Ishikawa (cell line): Measurements from ENCODE around the gene TBXAS1.

Source experiments
- CEBPB ChIP-seq: IDR thresholded peaks from 2 replicates; pipeline ENCODE4 v1.6.1; 2012
- CREB1 ChIP-seq: IDR thresholded peaks from 2 replicates; pipeline ENCODE4 v1.6.1; 2012; ENCODE audit warnings: low read depth
- EGR1 ChIP-seq: IDR thresholded peaks from 2 replicates; pipeline ENCODE4 v1.6.1; 2012
- EP300 ChIP-seq: IDR thresholded peaks from 2 replicates; pipeline ENCODE4 v1.6.1; 2012; ENCODE audit warnings: borderline replicate concordance
- FOXM1 ChIP-seq: IDR thresholded peaks from 2 replicates; pipeline ENCODE4 v1.6.1; 2012; ENCODE audit warnings: low read depth, borderline replicate concordance
- NFIC ChIP-seq: IDR thresholded peaks from 2 replicates; pipeline ENCODE4 v1.6.1; 2012
- RAD21 ChIP-seq: IDR thresholded peaks from 2 replicates; pipeline ENCODE4 v1.6.1; 2012; ENCODE audit warnings: low read depth
- TAF1 ChIP-seq: IDR thresholded peaks from 2 replicates; pipeline ENCODE4 v1.6.1; 2012; ENCODE audit warnings: low read depth, mild to moderate bottlenecking
- TCF12 ChIP-seq: IDR thresholded peaks from 2 replicates; pipeline ENCODE4 v1.6.1; 2012; ENCODE audit warnings: low read depth
- TEAD4 ChIP-seq: IDR thresholded peaks from 2 replicates; pipeline ENCODE4 v1.6.1; 2012
- YY1 ChIP-seq: IDR thresholded peaks from 2 replicates; pipeline ENCODE4 v1.6.1; 2012; ENCODE audit warnings: low read depth
- ZBTB7A ChIP-seq: IDR thresholded peaks from 2 replicates; pipeline ENCODE4 v1.6.1; 2012; ENCODE audit warnings: low read depth
- TF ChIP-seq, protein P1 (sequence below): IDR thresholded peaks from 2 replicates; pipeline ENCODE4 v1.6.1; 2012
- TF ChIP-seq, protein P2 (sequence below): IDR thresholded peaks from 2 replicates; pipeline ENCODE4 v1.6.1; 2012
- TF ChIP-seq, protein P3 (sequence below): IDR thresholded peaks from 2 replicates; pipeline ENCODE4 v1.6.1; 2012; ENCODE audit warnings: low read depth, mild to moderate bottlenecking

Gene TBXAS1

DNA sequence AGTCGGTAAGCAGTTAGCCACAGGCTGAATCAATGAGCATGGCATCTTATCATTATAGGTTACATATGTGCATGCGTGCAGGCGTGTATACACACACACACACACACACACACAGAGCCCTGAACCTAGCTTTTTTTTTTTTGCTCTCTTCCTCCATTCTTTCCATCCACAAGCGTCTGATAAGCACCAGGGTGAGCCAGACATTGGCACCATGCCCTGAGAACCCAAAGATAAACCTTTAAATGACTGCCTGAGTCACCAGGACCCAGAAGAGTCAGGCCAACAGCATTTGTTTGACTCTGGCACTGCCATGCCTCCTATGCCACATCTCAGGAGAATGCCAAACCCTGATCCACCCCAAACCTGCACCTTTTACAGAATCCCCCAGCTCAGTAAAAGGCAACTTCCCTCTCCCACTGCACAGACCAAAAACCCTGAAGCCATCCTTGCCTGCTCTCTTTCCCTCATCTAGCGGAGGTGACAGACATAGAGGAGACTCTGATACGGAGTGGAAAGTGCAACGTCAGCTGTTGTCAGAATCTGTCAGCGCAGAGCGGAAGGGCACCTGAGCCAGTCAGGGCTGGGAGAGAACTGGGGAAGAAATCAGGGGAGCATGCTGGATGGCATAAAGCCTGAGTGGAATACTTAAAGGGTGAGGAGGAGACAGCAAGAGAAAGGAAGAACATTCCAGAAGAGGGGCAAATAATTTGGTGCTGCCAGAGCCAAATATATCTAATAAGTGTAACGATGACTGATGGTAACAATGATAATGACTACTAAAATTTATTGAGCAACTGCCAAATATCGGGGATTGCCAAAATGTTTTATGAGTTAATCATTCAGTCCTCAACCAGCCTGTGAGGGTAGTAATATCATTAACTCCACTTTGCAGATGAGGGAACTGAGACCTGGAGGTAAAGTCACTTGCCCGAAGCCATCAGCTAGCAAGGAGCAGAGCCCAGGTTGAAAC, 230.5 kb downstream of the TBXAS1 start:
- no peak for TF ChIP-seq EP300
- no peak for TF ChIP-seq TCF12
- TF ChIP-seq EGR1 = no peak

DNA sequence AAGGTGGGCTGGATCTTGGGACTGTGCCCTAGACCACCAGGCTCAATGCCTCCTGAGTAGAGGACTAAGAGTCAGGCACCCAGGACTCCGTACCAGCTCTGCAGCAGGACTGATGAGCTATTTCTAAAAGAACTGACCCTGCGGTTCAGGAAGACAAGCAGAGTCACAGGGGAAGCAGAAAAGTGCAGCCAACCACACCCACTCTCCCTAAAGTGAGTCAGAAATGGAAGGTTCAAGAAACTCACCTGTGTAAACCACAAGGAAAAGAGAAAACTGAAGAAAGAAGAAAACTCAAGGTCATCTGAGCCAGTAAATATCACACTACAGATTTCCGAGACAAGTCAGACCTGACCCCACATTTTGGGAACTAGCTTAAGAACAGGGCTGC, 231.2 kb downstream of the TBXAS1 start:
- TF ChIP-seq, protein P1, sequence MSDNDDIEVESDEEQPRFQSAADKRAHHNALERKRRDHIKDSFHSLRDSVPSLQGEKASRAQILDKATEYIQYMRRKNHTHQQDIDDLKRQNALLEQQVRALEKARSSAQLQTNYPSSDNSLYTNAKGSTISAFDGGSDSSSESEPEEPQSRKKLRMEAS = no peak
- no peak for TF ChIP-seq EP300
- no peak for TF ChIP-seq TCF12
- no peak for TF ChIP-seq YY1
- TF ChIP-seq TAF1 = no peak
- no peak for TF ChIP-seq EGR1
- TF ChIP-seq, protein P2, sequence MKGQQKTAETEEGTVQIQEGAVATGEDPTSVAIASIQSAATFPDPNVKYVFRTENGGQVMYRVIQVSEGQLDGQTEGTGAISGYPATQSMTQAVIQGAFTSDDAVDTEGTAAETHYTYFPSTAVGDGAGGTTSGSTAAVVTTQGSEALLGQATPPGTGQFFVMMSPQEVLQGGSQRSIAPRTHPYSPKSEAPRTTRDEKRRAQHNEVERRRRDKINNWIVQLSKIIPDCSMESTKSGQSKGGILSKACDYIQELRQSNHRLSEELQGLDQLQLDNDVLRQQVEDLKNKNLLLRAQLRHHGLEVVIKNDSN = no peak
- TF ChIP-seq ZBTB7A = no peak
- no peak for TF ChIP-seq CEBPB

DNA sequence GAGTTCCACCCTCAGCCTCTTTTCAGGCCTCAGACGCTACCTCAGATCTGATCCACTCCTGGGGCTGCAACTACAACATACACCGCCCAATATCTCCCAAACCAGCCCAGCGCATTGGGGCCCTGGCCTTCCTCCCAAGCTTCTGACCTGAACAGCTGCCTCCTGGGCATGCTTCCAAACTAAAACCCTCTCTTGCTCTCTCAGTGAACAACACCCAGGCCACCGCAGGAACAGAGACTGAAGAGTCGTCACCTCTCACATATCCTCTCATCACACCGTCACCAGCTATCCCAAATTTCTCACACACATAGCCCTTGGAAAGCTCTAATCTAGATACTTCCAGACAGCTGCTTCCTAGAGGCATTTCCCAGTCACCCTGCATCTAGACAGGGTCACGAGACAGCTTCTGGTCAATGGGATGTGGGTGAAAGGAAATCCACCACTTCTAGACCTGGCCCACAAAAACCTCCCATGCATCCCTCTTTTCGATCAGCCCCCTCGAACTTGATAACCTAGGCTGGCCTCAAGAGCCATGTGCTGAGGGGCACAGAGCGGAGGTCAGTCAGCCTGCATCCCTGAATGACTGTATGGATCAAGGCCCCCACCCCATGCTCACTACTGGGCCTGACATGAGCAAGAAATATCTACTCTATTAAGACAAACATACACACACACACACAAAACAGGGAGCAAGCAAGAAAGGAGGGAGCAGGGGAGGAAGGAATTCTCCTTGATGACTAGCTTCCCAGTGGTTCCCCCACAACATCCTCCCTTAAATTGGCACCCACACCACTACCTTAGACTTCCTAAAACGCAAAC, 231.9 kb downstream of the TBXAS1 start:
- TF ChIP-seq EGR1 (no peak), FOXM1 (no peak), NFIC (no peak), RAD21 (no peak), TAF1 (no peak), YY1 (no peak), TEAD4 (no peak), CEBPB (no peak)
- TF ChIP-seq, protein P1 = no peak
- TF ChIP-seq, protein P2 = no peak
- TF ChIP-seq, protein P3, sequence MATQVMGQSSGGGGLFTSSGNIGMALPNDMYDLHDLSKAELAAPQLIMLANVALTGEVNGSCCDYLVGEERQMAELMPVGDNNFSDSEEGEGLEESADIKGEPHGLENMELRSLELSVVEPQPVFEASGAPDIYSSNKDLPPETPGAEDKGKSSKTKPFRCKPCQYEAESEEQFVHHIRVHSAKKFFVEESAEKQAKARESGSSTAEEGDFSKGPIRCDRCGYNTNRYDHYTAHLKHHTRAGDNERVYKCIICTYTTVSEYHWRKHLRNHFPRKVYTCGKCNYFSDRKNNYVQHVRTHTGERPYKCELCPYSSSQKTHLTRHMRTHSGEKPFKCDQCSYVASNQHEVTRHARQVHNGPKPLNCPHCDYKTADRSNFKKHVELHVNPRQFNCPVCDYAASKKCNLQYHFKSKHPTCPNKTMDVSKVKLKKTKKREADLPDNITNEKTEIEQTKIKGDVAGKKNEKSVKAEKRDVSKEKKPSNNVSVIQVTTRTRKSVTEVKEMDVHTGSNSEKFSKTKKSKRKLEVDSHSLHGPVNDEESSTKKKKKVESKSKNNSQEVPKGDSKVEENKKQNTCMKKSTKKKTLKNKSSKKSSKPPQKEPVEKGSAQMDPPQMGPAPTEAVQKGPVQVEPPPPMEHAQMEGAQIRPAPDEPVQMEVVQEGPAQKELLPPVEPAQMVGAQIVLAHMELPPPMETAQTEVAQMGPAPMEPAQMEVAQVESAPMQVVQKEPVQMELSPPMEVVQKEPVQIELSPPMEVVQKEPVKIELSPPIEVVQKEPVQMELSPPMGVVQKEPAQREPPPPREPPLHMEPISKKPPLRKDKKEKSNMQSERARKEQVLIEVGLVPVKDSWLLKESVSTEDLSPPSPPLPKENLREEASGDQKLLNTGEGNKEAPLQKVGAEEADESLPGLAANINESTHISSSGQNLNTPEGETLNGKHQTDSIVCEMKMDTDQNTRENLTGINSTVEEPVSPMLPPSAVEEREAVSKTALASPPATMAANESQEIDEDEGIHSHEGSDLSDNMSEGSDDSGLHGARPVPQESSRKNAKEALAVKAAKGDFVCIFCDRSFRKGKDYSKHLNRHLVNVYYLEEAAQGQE = no peak

DNA sequence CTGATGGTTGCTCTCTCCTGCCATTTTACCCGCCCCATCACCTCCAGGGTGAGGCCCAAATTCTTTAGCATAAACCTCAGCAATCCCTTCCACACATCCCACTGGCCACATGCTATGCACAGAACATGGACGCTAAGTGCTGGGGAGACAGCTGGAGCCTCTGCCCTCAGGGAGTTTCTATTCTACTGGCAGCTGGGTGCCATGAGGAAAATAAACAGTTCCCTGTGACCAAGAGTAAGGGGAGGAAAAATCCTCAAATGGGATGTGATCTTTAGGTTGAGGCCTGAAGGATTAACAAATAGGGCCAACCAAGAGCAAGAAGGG, 232.5 kb downstream of the TBXAS1 start:
- TF ChIP-seq CREB1 (no peak), EP300 (no peak), TCF12 (no peak), RAD21 (no peak), ZBTB7A (no peak), FOXM1 (no peak), TEAD4 (no peak), CEBPB (no peak), EGR1 (no peak), YY1 (no peak), TAF1 (no peak), NFIC (no peak)
- TF ChIP-seq, protein P2 = no peak
- TF ChIP-seq, protein P3 = no peak

DNA sequence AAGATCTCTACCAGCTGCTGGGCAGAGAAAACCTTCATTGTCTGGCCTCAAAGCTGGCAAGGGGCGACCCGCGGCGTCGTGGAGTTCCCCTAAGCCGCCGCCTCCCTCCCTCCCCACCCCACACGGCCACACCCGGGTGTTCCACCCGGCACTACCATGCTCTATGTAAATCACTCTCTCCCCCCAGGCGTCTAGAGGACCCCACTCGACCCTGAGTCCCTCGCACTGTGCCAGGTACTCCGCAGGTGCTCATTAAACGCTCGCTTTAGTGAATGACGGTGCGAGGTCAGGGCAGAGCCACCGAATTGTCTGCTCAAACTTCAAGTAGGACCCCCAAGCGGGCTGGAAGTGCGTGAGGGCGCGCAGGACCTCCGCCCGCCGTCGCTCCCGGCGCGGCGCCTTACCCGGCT, 233.1 kb downstream of the TBXAS1 start:
- TF ChIP-seq, protein P2 = no peak
